ENCODE measurements around the gene PCDHB5. TPM values are rescaled to one million over a fixed set of nuclear protein-coding genes. Genes with fewer than 3 reads are reported as not detected.

The PCDHB5 gene
- total and polyA plus RNA-seq, 2 of the 13 experiments (the other 11 are each of a cell fraction or from before 2014, with no cell fraction given) = 0.07 to 0.08 TPM

DNA sequence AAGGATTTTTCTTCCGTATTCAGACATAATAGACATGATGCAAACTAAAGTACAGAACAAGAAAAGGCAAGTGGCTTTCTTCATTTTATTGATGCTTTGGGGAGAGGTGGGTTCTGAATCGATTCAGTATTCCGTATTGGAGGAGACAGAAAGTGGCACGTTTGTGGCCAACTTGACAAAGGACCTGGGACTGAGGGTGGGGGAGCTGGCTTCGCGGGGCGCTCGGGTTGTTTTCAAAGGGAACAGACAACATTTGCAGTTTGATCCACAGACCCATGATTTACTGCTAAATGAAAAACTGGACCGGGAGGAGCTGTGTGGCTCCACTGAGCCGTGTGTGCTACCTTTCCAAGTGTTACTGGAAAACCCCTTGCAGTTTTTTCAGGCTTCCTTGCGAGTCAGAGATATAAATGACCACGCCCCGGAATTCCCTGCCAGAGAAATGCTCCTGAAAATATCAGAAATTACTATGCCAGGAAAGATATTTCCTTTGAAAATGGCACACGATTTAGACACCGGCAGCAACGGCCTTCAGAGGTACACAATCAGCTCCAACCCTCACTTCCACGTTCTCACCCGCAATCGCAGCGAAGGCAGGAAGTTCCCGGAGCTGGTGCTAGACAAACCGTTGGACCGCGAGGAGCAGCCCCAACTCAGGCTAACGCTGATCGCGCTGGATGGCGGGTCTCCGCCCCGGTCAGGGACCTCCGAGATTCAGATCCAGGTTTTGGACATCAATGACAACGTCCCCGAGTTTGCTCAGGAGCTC is 15.4 kb downstream of the PCDHB5 start:
- peak; percentile 67 for ATAC-seq
- TF ChIP-seq ZNF687 (CRISPR knock-in tag; IDR thresholded peaks at IDR 0.05) (peak; percentile 23; the same call in 1 of the 2 replicates), SNRNP70 (IDR thresholded peaks at IDR 0.05; ENCODE audit: low read depth, low read length) (no peak), ZNF784 (CRISPR knock-in tag; IDR thresholded peaks at IDR 0.05; ENCODE audit: borderline replicate concordance) (no peak), CENPX (CRISPR knock-in tag; IDR thresholded peaks at IDR 0.05) (no peak), NR1H2 (CRISPR knock-in tag; IDR thresholded peaks at IDR 0.05; ENCODE audit: borderline replicate concordance, low read depth) (no peak), ZNF615 (CRISPR knock-in tag; IDR thresholded peaks at IDR 0.05; ENCODE audit: borderline replicate concordance) (no peak), SMAD3 (CRISPR knock-in tag; IDR thresholded peaks at IDR 0.05) (no peak), CENPT (CRISPR knock-in tag; IDR thresholded peaks at IDR 0.05; ENCODE audit: low read depth) (no peak), ZFX (CRISPR knock-in tag; IDR thresholded peaks at IDR 0.05; ENCODE audit: low read depth) (no peak), ONECUT2 (CRISPR knock-in tag; IDR thresholded peaks at IDR 0.05) (no peak)
- TF ChIP-seq, protein P1, sequence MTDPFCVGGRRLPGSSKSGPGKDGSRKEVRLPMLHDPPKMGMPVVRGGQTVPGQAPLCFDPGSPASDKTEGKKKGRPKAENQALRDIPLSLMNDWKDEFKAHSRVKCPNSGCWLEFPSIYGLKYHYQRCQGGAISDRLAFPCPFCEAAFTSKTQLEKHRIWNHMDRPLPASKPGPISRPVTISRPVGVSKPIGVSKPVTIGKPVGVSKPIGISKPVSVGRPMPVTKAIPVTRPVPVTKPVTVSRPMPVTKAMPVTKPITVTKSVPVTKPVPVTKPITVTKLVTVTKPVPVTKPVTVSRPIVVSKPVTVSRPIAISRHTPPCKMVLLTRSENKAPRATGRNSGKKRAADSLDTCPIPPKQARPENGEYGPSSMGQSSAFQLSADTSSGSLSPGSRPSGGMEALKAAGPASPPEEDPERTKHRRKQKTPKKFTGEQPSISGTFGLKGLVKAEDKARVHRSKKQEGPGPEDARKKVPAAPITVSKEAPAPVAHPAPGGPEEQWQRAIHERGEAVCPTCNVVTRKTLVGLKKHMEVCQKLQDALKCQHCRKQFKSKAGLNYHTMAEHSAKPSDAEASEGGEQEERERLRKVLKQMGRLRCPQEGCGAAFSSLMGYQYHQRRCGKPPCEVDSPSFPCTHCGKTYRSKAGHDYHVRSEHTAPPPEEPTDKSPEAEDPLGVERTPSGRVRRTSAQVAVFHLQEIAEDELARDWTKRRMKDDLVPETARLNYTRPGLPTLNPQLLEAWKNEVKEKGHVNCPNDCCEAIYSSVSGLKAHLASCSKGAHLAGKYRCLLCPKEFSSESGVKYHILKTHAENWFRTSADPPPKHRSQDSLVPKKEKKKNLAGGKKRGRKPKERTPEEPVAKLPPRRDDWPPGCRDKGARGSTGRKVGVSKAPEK (CRISPR knock-in tag; IDR thresholded peaks at IDR 0.05; ENCODE audit: borderline replicate concordance) = no peak
- TF ChIP-seq, protein P2, sequence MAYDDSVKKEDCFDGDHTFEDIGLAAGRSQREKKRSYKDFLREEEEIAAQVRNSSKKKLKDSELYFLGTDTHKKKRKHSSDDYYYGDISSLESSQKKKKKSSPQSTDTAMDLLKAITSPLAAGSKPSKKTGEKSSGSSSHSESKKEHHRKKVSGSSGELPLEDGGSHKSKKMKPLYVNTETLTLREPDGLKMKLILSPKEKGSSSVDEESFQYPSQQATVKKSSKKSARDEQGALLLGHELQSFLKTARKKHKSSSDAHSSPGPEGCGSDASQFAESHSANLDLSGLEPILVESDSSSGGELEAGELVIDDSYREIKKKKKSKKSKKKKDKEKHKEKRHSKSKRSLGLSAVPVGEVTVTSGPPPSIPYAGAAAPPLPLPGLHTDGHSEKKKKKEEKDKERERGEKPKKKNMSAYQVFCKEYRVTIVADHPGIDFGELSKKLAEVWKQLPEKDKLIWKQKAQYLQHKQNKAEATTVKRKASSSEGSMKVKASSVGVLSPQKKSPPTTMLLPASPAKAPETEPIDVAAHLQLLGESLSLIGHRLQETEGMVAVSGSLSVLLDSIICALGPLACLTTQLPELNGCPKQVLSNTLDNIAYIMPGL (CRISPR knock-in tag; IDR thresholded peaks at IDR 0.05; ENCODE audit: borderline replicate concordance in 1 of 2, low read depth in 1 of 2) = peak in 1 of 2 experiments; percentile 9; a peak in 1 of 4 replicates

More for the DNA sequence above, 15.4 kb downstream of the PCDHB5 start:
- intact Hi-C loops (cut with micrococcal nuclease; ENCODE audit: unreplicated experiment) (loop anchor here (2.0 kb wide), 1 partner anchor 66 kb away; no protein-coding TSS in a partner anchor), in situ Hi-C loops (cut with HindIII; ENCODE audit: extremely low pct_ligation_motif_present, low pct_unique_long_range_greater_than_20kb) (no loop called here)
- H3K36me3 ChIP-seq (replicated peaks in 1 of 2; ENCODE audit: control insufficient read depth in 1 of 2, insufficient read depth in 2 of 2, low read length in 2 of 2) = no peaks in the 10 kb centered on the region
- DNase-seq (ENCODE audit: low spot score) (no peak), FAIRE-seq (no peak)
- peak overlapping the region; percentile 67 for H3K4me2 ChIP-seq (ENCODE audit: low read depth, low read length)
- H3K9me3 ChIP-seq (ENCODE audit: low read length) = no peaks in the 10 kb centered on the region
- no peak overlapping the region for H3K27ac ChIP-seq (ENCODE audit: extremely low read length, insufficient read depth, low read length)
- H3K4me1 ChIP-seq (ENCODE audit: insufficient read depth, low read length) = peaks cover 7% of the 10 kb centered on the region; the same call in 1 of the 2 replicates
- no peaks in the 10 kb centered on the region for H4K20me1 ChIP-seq (ENCODE audit: insufficient read depth, low read length)
- POLR2A ChIA-PET = no interaction called here
- no peak overlapping the region for H3K9ac ChIP-seq (ENCODE audit: insufficient read depth, low read depth, low read length)
- BruUV-seq (replicated peaks) = no TSS peak
- 32% methylated on average over 20 of the region's 33 CpGs for WGBS (ENCODE audit: low lambda C conversion rate)
- CTCF ChIA-PET (ENCODE audit: low intra/inter-chr PET ratio, low total read pairs) = interaction anchor here (1.2 kb wide), 1 partner anchor 414 kb away, joined by 3 read pairs; no protein-coding TSS in a partner anchor
- peaks cover 0 to 10% of the 10 kb centered on the region in 2 experiments; a peak in 1 of 5 replicates for H3K27me3 ChIP-seq (ENCODE audit: control insufficient read depth in 1 of 2, insufficient read depth in 2 of 2, low read length in 2 of 2)
- peak overlapping the region; percentile 64 for H2AFZ ChIP-seq (ENCODE audit: low read length)
- no peaks in the 10 kb centered on the region for H3K79me2 ChIP-seq (ENCODE audit: insufficient read depth, low read length)
- peak overlapping the region in 2 of 3 experiments; percentile 18 to 47; a peak in 2 of 6 replicates for H3K4me3 ChIP-seq (replicated peaks in 1 of 3; ENCODE audit: insufficient read depth in 1 of 3, low read depth in 2 of 3, low read length in 3 of 3)
